Stimulated activated CD8-positive, alpha-beta memory T cell treated with anti-CD3 and anti-CD28 coated beads, Interleukin-12 subunit alpha, Interleukin-12 subunit beta, amount 100 ng/mL, for 4 hours (primary cell): Measurements from ENCODE around the gene ZNRF1.

Experiments
- DNase-seq: peaks from one replicate; pipeline ENCODE4 v3.0.0-alpha.2; 2020; ENCODE audit warnings: low read depth

The ZNRF1 gene

GRCh38 chr16:75027520-75028300, 28.9 kb downstream of the ZNRF1 start:
- no peak for DNase-seq

- no peak for DNase-seq
Observed at GRCh38 chr16:75028544-75029135, 29.8 kb downstream of the ZNRF1 start.

DNA sequence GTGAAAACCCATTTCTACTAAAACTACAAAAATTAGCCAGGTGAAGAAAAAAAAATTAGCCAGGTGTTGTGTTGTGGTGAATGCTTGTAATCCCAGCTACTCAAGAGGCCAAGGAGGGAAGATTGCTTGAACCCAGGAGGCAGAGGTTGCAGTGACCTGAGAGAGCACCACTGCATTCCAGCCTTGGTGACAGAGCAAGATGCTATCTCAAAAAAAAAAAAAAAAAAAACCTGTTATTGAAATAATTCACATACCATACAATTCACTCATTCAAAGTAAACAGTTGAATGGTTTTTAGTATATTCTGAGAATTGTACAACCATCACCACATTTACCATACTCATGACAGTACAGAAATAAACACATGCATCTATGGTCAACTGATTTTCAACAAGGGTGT, 31.0 kb downstream of the ZNRF1 start:
- no peak for DNase-seq

DNA sequence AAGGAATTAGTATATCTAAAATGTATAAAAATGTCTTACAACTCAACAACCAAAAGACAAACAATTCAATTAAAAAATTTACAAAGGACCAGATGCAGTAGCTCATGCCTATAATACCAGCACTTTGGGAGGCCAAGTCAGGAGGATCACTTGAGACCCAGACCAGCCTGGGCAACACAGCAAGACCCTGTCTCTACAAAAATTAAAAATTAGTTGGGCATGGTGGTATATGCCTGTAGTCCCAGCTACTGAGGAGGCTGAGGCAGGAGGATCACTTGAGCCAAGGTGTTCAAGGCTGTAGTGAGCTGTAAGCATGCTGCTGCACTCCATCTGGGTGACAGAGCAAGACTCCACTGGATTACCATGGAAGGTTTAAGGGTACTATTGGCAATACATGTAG, 33.8 kb downstream of the ZNRF1 start:
- DNase-seq, result no peak

GRCh38 chr16:75035410-75035968, 36.7 kb downstream of the ZNRF1 start:
- no peak for DNase-seq

- no peak for DNase-seq
Observed at GRCh38 chr16:75038036-75038858, 39.4 kb downstream of the ZNRF1 start.

GRCh38 chr16:75039941-75040340, 41.1 kb downstream of the ZNRF1 start:
- DNase-seq, result no peak

DNA sequence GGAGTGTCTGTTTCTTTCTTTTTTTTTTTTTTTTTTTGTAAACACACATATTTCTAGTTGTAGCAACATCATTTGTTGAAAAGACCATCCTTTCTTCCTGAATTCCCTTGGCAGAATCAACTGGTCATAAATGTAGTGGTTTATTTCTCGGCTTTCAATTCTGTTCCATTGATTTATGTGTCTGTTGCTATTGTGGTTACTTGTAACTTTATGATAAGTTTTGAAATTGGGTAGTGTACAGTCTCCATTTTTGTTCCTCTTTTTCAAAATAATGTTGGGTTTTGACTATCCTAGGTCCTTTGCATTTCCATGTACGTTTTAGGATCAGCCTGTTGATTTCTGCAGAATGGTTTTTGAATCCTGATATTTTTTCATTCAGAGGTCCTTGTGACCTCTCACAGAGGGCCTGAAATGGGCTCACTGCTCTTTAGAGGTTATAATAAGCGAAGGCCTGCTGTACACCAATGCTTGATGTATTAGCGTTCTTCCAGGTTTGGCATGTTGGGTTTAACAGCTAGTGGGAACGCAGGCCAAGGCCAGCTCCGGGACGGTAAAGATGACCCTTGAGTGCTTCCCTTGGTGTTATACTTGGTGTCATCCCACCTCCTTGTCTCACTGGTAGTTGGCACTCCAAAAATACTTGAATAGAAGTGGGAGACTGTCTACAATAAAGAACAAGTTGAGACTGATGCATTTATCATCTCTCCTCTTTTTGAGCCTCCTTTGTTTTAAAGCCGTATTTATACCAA, 43.8 kb downstream of the ZNRF1 start:
- no peak for DNase-seq

GRCh38 chr16:75043175-75043895, 44.5 kb downstream of the ZNRF1 start:
- no peak for DNase-seq

GRCh38 chr16:75044800-75045361, 46.1 kb downstream of the ZNRF1 start:
- DNase-seq, result no peak

- DNase-seq, result no peak
Observed at GRCh38 chr16:75045424-75045823, 46.6 kb downstream of the ZNRF1 start.

DNA sequence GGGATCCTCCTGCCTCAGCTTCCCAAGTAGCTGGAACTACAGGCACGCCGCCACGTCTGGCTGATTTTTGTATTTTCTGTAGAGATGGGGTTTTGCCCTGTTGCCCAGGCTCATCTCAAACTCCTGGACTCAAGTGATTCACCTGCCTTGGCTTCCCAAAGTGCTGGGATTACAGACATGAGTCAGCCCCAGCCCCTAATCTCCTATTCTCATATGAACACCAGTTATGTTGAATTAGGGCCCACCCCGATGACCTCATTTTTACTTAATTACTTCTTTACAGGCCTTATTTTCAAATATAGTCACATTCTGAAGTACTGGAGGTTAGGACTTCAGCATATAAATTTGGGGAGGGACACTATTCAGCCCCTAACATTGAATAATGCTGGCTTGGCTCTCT, 49.2 kb downstream of the ZNRF1 start:
- DNase-seq, result no peak

- no peak for DNase-seq
Observed at GRCh38 chr16:75048530-75048929, 49.7 kb downstream of the ZNRF1 start.

DNA sequence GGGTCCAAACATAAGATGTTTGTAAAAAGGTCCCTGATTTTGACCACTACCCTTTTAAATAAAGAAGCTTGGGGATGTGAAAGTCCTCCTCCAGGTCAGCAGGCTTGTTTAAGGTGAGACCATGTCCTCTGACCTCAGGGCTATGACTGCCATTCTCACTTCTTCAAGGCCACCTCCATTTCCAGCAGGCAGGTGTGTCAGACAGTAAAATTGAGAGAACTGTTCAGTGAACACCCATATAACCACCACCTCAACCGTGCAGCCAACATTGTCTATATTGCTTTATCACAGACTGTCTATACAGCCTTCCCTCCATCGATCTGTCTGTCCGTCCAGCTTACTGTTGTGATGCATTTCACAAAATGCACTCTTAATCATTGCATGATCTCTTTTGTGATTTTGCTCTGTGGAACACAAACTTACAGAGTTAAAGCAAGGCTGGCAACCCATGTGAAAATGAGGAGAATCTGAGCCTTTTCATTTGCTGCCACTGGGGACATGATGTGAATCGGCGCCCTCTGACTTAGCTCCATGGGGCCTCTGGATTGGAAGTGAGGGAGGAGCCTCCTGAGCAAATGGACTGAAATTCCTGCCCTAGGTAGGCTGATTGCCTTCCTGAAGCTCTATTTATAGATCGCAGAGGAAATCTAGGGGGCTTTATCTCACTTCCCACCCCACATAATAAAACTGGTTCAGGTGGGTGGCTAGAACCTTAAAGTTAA, 53.8 kb downstream of the ZNRF1 start:
- no peak for DNase-seq

DNA sequence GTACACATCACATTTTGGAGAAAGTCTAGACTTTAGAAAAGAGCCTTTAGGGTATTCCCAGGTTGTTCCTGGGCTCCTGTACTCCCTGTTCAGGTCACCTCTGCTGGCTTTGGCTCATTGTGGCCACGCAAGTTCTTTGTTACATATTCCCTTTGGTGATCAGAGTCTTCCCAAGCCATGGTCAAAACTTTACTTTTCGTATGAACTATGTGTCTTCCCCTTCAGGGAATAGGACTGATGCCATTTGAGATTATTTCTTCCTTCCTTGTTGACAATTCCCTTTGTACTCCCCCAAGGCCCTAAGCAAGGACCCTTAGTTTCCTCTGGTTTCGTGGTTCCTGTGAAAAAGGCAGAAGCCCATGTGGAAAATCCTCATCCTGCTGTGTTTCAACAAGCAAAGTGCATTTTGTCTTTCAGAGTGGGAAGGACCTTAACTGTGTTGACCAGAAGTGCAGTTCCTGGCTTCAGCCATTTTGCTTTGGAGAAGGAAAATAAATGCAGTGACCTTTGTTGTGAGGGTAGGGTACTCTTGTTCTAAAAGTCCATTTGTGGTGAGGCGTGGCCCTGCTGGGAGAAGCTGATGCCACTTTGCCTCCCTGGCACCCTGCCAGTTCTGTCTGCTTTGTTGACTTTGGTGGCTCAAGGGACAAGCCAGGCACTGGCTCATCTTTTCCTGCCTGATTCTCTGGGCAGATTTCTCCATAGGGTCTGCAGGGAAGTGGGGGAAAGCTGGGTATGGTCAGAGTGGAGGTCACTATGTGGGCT, 55.1 kb downstream of the ZNRF1 start:
- no peak for DNase-seq

- DNase-seq, result no peak
Observed at GRCh38 chr16:75054556-75054947, 55.7 kb downstream of the ZNRF1 start.

- no peak for DNase-seq
Observed at GRCh38 chr16:75058806-75059205, 60.0 kb downstream of the ZNRF1 start.

DNA sequence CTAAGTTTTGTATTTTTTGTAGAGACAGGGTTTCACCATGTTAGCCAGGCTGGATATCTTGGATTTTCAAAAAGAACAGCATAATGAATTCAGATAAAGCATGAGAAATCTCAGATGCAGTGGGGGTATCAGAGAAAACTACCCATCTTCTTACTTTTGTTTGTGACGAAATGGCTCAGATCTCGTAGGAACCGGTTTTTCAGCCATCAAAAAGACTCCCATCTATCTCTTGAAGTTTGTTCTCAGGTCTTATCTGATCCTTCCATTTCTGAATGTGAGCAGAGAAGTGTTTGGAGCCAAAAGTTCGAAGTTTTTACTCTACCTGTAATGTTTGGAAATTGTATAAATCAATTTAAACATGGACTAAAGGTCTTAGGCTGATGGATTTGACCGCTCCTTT, 60.6 kb downstream of the ZNRF1 start:
- no peak for DNase-seq

GRCh38 chr16:75060723-75061122, 61.9 kb downstream of the ZNRF1 start:
- no peak for DNase-seq

DNA sequence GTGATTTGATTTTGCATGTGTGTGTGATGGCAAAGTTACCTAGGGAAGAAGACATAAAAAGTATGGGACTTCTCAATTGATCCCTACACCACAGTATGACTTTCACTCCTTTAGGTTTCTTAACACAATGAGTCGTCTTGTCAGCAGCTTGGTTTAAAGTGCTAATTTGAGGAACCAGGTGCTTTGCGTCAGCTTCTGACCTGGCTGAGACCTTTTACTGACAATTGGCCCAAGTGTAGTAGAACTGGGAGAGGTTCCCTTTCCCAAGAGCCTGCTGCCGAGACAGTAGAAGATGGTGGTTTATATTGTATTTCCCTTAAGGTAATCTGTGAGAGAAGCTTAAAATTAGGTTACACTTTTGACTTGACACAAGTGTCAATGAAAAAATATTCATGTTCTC, 62.8 kb downstream of the ZNRF1 start:
- DNase-seq, result no peak
